CD4-positive, alpha-beta T cell treated with Interleukin-4 for 1 hour (primary cell): ENCODE measurements around the gene ROR1.

Experiments used
- DNase-seq, 2 donors: peaks; one replicate each; pipeline ENCODE4 v3.0.0-alpha.2; 2020 to 2022

Gene ROR1

GRCh38 chr1:64117492-64117891, 343.7 kb downstream of the ROR1 start:
- DNase-seq, result no peak

GRCh38 chr1:64121766-64122385, 348.1 kb downstream of the ROR1 start:
- DNase-seq, result no peak

- DNase-seq, result no peak
Observed at GRCh38 chr1:64122588-64122987, 348.8 kb downstream of the ROR1 start.

GRCh38 chr1:64124704-64125440, 351.1 kb downstream of the ROR1 start:
- no peak for DNase-seq

- no peak for DNase-seq
Observed at GRCh38 chr1:64126581-64126980, 352.8 kb downstream of the ROR1 start.

- DNase-seq, result no peak
Observed at GRCh38 chr1:64127297-64127696, 353.5 kb downstream of the ROR1 start.

- no peak for DNase-seq
Observed at GRCh38 chr1:64129701-64130100, 355.9 kb downstream of the ROR1 start.

- no peak for DNase-seq
Observed at GRCh38 chr1:64131155-64131554, 357.3 kb downstream of the ROR1 start.

- DNase-seq, result no peak
Observed at GRCh38 chr1:64133036-64133435, 359.2 kb downstream of the ROR1 start.

- DNase-seq, result no peak
Observed at GRCh38 chr1:64135462-64136223, 361.8 kb downstream of the ROR1 start.

GRCh38 chr1:64136296-64136695, 362.5 kb downstream of the ROR1 start:
- DNase-seq, result no peak

GRCh38 chr1:64136752-64137411, 363.1 kb downstream of the ROR1 start:
- DNase-seq, result peak; percentile 58

GRCh38 chr1:64137412-64137803, 363.6 kb downstream of the ROR1 start:
- DNase-seq, result no peak

GRCh38 chr1:64139877-64140276, 366.1 kb downstream of the ROR1 start:
- no peak for DNase-seq

- DNase-seq, result no peak
Observed at GRCh38 chr1:64140596-64140995, 366.8 kb downstream of the ROR1 start.

GRCh38 chr1:64147045-64147724, 373.4 kb downstream of the ROR1 start:
- DNase-seq, result no peak

- DNase-seq, result no peak
Observed at GRCh38 chr1:64147759-64148158, 373.9 kb downstream of the ROR1 start.

- DNase-seq, result no peak
Observed at GRCh38 chr1:64150266-64150665, 376.4 kb downstream of the ROR1 start.

- no peak for DNase-seq
Observed at GRCh38 chr1:64150729-64151230, 377.0 kb downstream of the ROR1 start.

GRCh38 chr1:64155278-64155677, 381.5 kb downstream of the ROR1 start:
- DNase-seq, result no peak

- no peak for DNase-seq
Observed at GRCh38 chr1:64161357-64161941, 387.6 kb downstream of the ROR1 start.

- no peak for DNase-seq
Observed at GRCh38 chr1:64162151-64162550, 388.3 kb downstream of the ROR1 start.
